ENCODE data around the gene CHPT1.

DNA sequence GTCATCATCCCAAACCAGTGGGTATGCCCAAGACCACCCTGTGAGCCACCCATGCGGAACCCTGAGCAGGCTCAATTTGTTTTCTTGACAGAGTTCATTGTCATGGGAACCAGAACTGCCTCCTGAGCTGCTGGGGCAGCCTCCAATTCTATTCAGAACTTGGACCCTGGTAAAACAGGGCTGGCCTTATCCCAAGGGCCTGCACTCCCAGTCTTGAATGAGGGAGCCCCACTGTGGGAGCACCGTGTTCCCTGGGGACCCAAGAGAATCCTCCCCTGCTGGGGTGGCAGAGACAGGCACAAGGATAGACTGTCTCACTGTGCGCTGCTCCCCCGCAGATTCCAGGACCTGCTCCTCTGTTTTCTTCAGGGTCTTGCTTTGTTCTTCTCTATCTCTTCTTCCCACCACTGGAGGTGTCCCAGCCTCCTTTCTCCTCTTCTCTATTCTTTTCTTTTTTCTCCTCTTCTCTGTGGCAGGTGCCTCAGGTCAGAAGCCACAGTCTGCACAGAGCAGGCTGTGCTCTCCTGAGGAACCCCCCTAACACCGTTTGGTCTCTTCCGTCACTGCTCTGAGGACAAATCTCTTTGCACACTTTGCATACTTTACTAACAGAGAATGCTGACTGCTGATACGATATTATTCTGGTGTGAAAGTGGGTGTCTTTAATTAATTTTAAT is 31.2 kb upstream of the CHPT1 start:
- TF ChIP-seq ISL1 (CRISPR knock-in tag; IDR thresholded peaks at IDR 0.05) (no peak), ZNF8 (CRISPR knock-in tag; IDR thresholded peaks at IDR 0.05) (no peak), ZFP30 (CRISPR knock-in tag; IDR thresholded peaks at IDR 0.05) (no peak), PATZ1 (CRISPR knock-in tag; IDR thresholded peaks at IDR 0.05; ENCODE audit: borderline replicate concordance) (no peak), TSHZ2 (CRISPR knock-in tag; IDR thresholded peaks at IDR 0.05) (no peak), OSR1 (CRISPR knock-in tag; IDR thresholded peaks at IDR 0.05) (no peak), ZC3H10 (CRISPR knock-in tag; IDR thresholded peaks at IDR 0.05) (no peak)
